Measurements from ENCODE around the gene COLQ.

COLQ gene

GRCh38 chr3:15514663-15515340 lies 6.7 kb downstream of the COLQ start:
- ChIA-PET CTCF (no interaction called here), POLR2A (no interaction called here)
- no peak for DNase-seq (ENCODE audit: low read depth, low spot score)
- no peak overlapping the region for H3K4me3 ChIP-seq (ENCODE audit: low read depth, low read length)
- TF ChIP-seq CTCF (IDR thresholded peaks at IDR 0.05; ENCODE audit: insufficient read depth, low read length, missing control alignments): no peak

DNA sequence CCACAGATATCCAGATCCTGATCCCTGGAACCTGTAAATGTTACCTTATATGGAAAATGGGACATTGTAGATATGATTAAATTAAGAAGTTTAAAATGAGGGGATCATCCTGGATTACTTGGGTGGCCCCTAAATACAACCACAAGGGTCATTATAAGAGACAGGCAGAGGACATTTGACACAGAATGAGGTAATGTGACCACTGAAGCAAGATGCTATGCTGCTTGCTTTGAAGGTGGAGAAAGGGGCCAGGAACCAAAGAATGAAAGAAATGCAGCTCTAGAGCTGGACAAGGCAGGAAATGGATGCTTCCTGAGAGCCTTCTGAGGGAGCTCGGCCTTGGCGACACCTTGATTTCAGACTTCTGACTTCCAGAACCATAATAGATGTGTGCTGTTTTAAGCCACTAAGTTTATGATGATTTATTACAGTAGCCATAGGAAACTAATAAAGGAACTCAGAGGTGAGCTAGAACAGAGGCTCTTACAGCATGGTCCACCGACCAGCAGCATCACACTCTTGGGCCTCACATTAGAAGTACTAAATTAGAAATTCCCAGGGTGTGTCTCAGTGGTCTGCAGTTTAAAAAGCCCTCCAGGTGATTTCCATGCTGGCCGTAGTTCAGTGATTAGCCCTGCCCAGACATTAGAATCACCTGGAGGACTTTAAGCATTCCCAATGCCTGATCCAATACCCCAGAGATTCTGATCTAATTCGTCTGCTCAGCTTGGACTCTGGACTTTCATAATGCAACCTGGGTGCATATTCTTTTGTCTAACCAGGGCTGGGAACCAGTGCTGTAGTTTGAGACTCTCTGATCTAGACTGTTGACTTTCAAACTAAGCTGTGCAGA lies 7.5 kb downstream of the COLQ start:
- DNase-seq (ENCODE audit: low read depth, low spot score): no peak
- no peak overlapping the region for H3K4me3 ChIP-seq (ENCODE audit: low read depth, low read length)
- ChIA-PET CTCF (no interaction called here), POLR2A (no interaction called here)
- no peak for TF ChIP-seq CTCF (IDR thresholded peaks at IDR 0.05; ENCODE audit: insufficient read depth, low read length, missing control alignments)

DNA sequence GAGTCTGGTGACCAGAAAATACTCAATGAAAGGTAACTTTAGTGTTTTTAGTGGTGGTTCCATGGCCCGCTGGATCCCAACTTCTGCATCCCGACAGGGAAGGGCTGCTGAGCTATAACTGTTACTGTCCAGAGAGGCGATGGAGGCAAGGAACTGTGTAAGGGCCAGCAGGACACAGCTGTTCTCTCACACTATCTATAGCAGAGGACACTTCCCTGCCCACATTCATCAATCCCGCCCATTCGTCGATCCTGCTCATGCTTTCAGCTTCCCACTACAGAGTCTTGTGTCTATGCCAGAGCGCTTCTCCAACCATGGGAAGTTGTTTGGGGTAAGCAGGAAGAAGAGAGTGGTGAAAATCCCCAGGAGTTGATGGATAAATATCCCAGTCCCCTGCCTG lies 8.4 kb downstream of the COLQ start:
- POLR2A ChIA-PET: no interaction called here
- TF ChIP-seq CTCF (IDR thresholded peaks at IDR 0.05; ENCODE audit: insufficient read depth, low read length, missing control alignments): no peak
- CTCF ChIA-PET: no interaction called here
- no peak overlapping the region for H3K4me3 ChIP-seq (ENCODE audit: low read depth, low read length)
- DNase-seq (ENCODE audit: low read depth, low spot score): no peak

DNA sequence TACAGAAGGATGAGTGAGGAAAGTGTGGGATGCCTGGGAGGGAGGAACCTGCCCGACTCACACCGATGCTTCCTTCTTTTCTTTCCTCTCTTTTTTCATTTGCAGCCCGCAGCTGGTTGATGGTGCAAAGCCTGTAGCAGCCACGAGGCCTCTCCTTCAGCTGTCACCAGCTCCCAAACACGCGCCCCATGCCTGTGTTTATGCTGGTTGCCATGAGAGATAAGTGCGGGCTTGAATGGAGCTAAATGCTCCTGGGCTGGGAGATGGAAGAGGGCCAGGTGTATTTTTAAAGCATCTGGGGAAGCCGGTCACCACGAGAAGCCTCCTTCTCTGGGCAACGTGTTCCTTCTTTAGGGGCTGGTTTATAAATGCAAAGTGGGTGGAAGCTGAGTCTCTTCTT lies 9.3 kb downstream of the COLQ start:
- no peak overlapping the region for H3K4me3 ChIP-seq (ENCODE audit: low read depth, low read length)
- no peak for DNase-seq (ENCODE audit: low read depth, low spot score)
- ChIA-PET CTCF (no interaction called here), POLR2A (interaction anchor here (0.6 kb wide), 1 partner anchor 114 kb away, joined by 3 read pairs; no protein-coding TSS in a partner anchor)
- TF ChIP-seq CTCF (IDR thresholded peaks at IDR 0.05; ENCODE audit: insufficient read depth, low read length, missing control alignments): no peak

GRCh38 chr3:15511156-15511555 lies 10.3 kb downstream of the COLQ start:
- ChIA-PET CTCF (no interaction called here), POLR2A (no interaction called here)
- H3K4me3 ChIP-seq (ENCODE audit: low read depth, low read length): no peak overlapping the region
- no peak for DNase-seq (ENCODE audit: low read depth, low spot score)
- TF ChIP-seq CTCF (IDR thresholded peaks at IDR 0.05; ENCODE audit: insufficient read depth, low read length, missing control alignments): no peak

GRCh38 chr3:15510493-15510892 lies 11.0 kb downstream of the COLQ start:
- ChIA-PET CTCF (no interaction called here), POLR2A (no interaction called here)

More at GRCh38 chr3:15510493-15510892, 11.0 kb downstream of the COLQ start:
- TF ChIP-seq CTCF (IDR thresholded peaks at IDR 0.05; ENCODE audit: insufficient read depth, low read length, missing control alignments): no peak
- DNase-seq (ENCODE audit: low read depth, low spot score): no peak
- H3K4me3 ChIP-seq (ENCODE audit: low read depth, low read length): no peak overlapping the region
